Panc1 (cell line): ENCODE data around the gene ATF5. TPM values are rescaled to one million over a fixed set of nuclear protein-coding genes. Genes with fewer than 3 reads are reported as not detected.

Source experiments
- ATAC-seq: fragments of 200-7000 bp; cut with Tn5 transposase; 2 replicates; pipeline ENCODE4 v1.9.1; 2020; ENCODE audit warnings: mild to moderate bottlenecking, moderate library complexity
- BruUV-seq: library from RNA; stranded (reverse); fragments of 400-500 nt; replicated peaks from 2 replicates; lab custom pipeline; 2021; lab: Mats Ljungman, UMichigan
- CTCF ChIA-PET: fragments of 300-600 bp; sonication (Branson Sonifier 250); formaldehyde crosslinking; loops from one replicate; lab custom pipeline; 2022; ENCODE audit warnings: antibody characterized with exemption; lab: Charles Lee
- POLR2A ChIA-PET: fragments of 300-600 bp; sonication (Branson Sonifier 250); formaldehyde crosslinking; loops from one replicate; lab custom pipeline; 2022; ENCODE audit warnings: antibody characterized with exemption; lab: Charles Lee
- DNase-seq: peaks from one replicate; pipeline ENCODE4 v3.0.0-alpha.2; 2010; ENCODE audit warnings: low read depth, low spot score
- H3K27ac ChIP-seq: 2 replicates; pipeline ENCODE4 v1.5.1; 2011; ENCODE audit warnings: mild to moderate bottlenecking, low read length, inconsistent platforms
- H3K27me3 ChIP-seq: fragments of 200-500 bp; sonication (Bioruptor generic); 2 replicates; pipeline ENCODE4 v1.6.0; 2014; ENCODE audit warnings: low read length, inconsistent platforms; ENCODE audit not compliant: control insufficient read depth, insufficient read depth
- H3K36me3 ChIP-seq: fragments of 200-500 bp; sonication (Bioruptor generic); 2 replicates; pipeline ENCODE4 v1.5.1; 2014; ENCODE audit warnings: inconsistent platforms, mild to moderate bottlenecking, low read length, moderate library complexity; ENCODE audit not compliant: control insufficient read depth, insufficient read depth
- H3K4me1 ChIP-seq: 2 replicates; pipeline ENCODE4 v1.5.1; 2011; ENCODE audit warnings: inconsistent platforms, mild to moderate bottlenecking, low read length, moderate library complexity; ENCODE audit not compliant: control insufficient read depth, insufficient read depth
- H3K4me3 ChIP-seq, 2 experiments: 2 replicates each; pipeline ENCODE4 v1.5.1; 2011 to 2012; ENCODE audit warnings: low read depth in 2 of 2, low read length in 2 of 2, mild to moderate bottlenecking in 2 of 2, inconsistent platforms in 1 of 2, moderate library complexity in 1 of 2
- H3K9me3 ChIP-seq: fragments of 200-500 bp; sonication (Bioruptor generic); 2 replicates; pipeline ENCODE4 v1.5.1; 2014; ENCODE audit warnings: low read depth, mild to moderate bottlenecking, inconsistent platforms, low read length, moderate library complexity; ENCODE audit not compliant: control insufficient read depth, insufficient read depth
- POLR2AphosphoS5 ChIP-seq: IDR thresholded peaks from 2 replicates; pipeline ENCODE4 v1.6.1; 2012; ENCODE audit warnings: mild to moderate bottlenecking, low read depth, low read length, moderate library complexity
- REST ChIP-seq, 2 experiments: IDR thresholded peaks; 2 replicates each; pipeline ENCODE4 v1.6.1; 2011 to 2012; ENCODE audit warnings: low read depth in 2 of 2, control low read depth in 1 of 2, low read length in 1 of 2, mild to moderate bottlenecking in 1 of 2, moderate library complexity in 1 of 2; ENCODE audit not compliant: insufficient read depth in 1 of 2
- SIN3A ChIP-seq: IDR thresholded peaks from 2 replicates; pipeline ENCODE4 v1.6.1; 2012; ENCODE audit warnings: low read depth, mild to moderate bottlenecking, low read length, moderate library complexity, borderline replicate concordance; ENCODE audit not compliant: insufficient read depth
- TCF7L2 ChIP-seq: IDR thresholded peaks from 2 replicates; pipeline ENCODE4 v1.6.1; 2011; ENCODE audit warnings: mild to moderate bottlenecking, low read depth, low read length, inconsistent platforms
- in situ Hi-C: cut with HindIII; loops from 2 replicates; pipeline ENCODE4 v1.10.0; 2016; ENCODE audit warnings: low sequenced_read_pairs, low pct_unique_long_range_greater_than_20kb
- intact Hi-C: fragments of 100-400 bp; cut with micrococcal nuclease; formaldehyde crosslinking; loops from one replicate; pipeline ENCODE4 v1.10.0; 2022; ENCODE audit not compliant: unreplicated experiment
- total RNA-seq: library from RNA; stranded (reverse); gene quantifications from one replicate; pipeline ENCODE4 v1.2.1, GENCODE V29; 2021; ENCODE audit not compliant: unreplicated experiment
- TF ChIP-seq, protein P1 (sequence below): fragments of 450-650 bp; IDR thresholded peaks from 2 replicates; pipeline ENCODE4 v1.5.1; 2017; ENCODE audit warnings: mild to moderate bottlenecking

Gene ATF5
- total RNA-seq, 1 experiment from 2014 or later: 104 TPM

DNA sequence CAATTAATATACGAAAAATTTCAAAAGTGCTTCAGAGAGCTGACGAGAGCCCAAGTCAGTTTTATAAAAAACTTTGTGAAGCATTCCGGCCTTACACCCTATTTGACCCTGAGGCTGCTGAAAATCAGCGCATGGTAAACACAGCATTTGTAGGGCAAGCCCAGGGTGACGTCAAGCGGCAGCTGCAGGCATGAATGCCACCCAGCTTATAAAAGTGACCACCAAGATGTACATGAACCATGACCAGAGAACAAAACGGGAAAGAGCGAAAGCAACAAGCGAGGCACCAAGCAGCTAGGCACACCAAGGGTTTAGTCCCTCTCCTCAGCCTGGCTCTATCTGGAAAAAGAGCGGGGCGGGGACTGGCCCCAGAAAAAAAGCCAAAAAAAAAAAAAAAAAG lies 25.9 kb downstream of the ATF5 start:
- no peak for TF ChIP-seq REST (IDR thresholded peaks at IDR 0.05; ENCODE audit: insufficient read depth in 1 of 2, low read depth in 2 of 2, low read length in 1 of 2)
- TF ChIP-seq SIN3A: no peak
- no peak for TF ChIP-seq TCF7L2
- TF ChIP-seq POLR2AphosphoS5: no peak
- TF ChIP-seq, protein P1, sequence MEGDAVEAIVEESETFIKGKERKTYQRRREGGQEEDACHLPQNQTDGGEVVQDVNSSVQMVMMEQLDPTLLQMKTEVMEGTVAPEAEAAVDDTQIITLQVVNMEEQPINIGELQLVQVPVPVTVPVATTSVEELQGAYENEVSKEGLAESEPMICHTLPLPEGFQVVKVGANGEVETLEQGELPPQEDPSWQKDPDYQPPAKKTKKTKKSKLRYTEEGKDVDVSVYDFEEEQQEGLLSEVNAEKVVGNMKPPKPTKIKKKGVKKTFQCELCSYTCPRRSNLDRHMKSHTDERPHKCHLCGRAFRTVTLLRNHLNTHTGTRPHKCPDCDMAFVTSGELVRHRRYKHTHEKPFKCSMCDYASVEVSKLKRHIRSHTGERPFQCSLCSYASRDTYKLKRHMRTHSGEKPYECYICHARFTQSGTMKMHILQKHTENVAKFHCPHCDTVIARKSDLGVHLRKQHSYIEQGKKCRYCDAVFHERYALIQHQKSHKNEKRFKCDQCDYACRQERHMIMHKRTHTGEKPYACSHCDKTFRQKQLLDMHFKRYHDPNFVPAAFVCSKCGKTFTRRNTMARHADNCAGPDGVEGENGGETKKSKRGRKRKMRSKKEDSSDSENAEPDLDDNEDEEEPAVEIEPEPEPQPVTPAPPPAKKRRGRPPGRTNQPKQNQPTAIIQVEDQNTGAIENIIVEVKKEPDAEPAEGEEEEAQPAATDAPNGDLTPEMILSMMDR: no peak
- no TSS peak for BruUV-seq
- no peak overlapping the region for H3K4me3 ChIP-seq

DNA sequence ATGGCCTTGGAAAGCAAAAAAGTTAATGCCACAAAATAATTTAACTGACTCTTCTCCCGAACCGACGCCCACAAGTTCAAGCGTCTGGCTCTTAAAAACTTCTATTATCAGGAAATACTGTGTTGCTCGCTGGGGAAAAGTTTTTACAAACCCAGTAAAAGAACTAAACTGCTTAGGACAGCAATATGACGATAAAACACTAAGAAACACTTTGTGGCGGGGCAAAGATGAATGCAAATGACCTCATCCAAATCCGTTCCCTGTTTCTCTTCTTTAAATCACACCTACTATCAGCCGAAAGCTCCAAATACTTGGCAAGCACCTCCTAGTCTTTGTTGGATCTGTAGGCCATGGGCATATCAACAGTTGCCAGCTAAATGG lies 27.1 kb downstream of the ATF5 start:
- TF ChIP-seq, protein P1: no peak
- TF ChIP-seq SIN3A: no peak
- no peak for TF ChIP-seq REST (IDR thresholded peaks at IDR 0.05; ENCODE audit: insufficient read depth in 1 of 2, low read depth in 2 of 2, low read length in 1 of 2)
- no peak for TF ChIP-seq TCF7L2
- no peak for TF ChIP-seq POLR2AphosphoS5
- in situ Hi-C loops: no loop called here
- no peaks in the 10 kb centered on the region for H3K36me3 ChIP-seq
- no TSS peak for BruUV-seq
- ATAC-seq (no peak), DNase-seq (no peak)
- no peaks in the 10 kb centered on the region for H3K4me1 ChIP-seq
- no peak overlapping the region for H3K27ac ChIP-seq
- intact Hi-C loops: no loop called here
- H3K4me3 ChIP-seq: no peak overlapping the region
- ChIA-PET CTCF (no interaction called here), POLR2A (interaction anchor here (0.6 kb wide), 1 partner anchor 9 kb away, joined by 8 read pairs; no protein-coding TSS in a partner anchor)
- no peaks in the 10 kb centered on the region for H3K27me3 ChIP-seq
- no peaks in the 10 kb centered on the region for H3K9me3 ChIP-seq

More for the DNA sequence above, 25.9 kb downstream of the ATF5 start:
- Histone ChIP-seq H3K9me3 (no peaks in the 10 kb centered on the region), H3K4me1 (no peaks in the 10 kb centered on the region), H3K27me3 (no peaks in the 10 kb centered on the region), H3K27ac (no peak overlapping the region), H3K36me3 (no peaks in the 10 kb centered on the region)
- in situ Hi-C loops: no loop called here
- DNase-seq (no peak), ATAC-seq (no peak)
- intact Hi-C loops: no loop called here
- ChIA-PET POLR2A (no interaction called here), CTCF (no interaction called here)
